Gastrocnemius medialis (tissue), 4 donors: ENCODE data around the gene ZSCAN16. TPM values are rescaled to one million over a fixed set of nuclear protein-coding genes. Genes with fewer than 3 reads are reported as not detected.

Experiments
- ATAC-seq, 2 donors: fragments of 150-250 bp; one replicate each; pipeline ENCODE4 v1.9.1; 2016
- DNase-seq, 2 donors: peaks; one replicate each; pipeline ENCODE4 v3.0.0-alpha.2; 2019
- H3K27ac ChIP-seq, 4 donors: fragments of 200-600 bp; sonication (generic); 1 replicate in 1 of 4; 2 replicates in 3 of 4; pipeline ENCODE4 v1.5.1; 2016 to 2018; ENCODE audit warnings: mild to moderate bottlenecking in 2 of 4, moderate library complexity in 1 of 4
- H3K27me3 ChIP-seq, 3 donors: fragments of 200-600 bp; sonication (generic) in 2 of 3; 1 replicate in 1 of 3; 2 replicates in 2 of 3; pipeline versions ENCODE4 v1.5.1 to v1.6.0; 2016 to 2019; ENCODE audit warnings: mild to moderate bottlenecking in 1 of 3, moderate library complexity in 1 of 3
- H3K36me3 ChIP-seq, 2 donors: fragments of 200-600 bp; sonication (generic) in 1 of 2; one replicate each; pipeline ENCODE4 v1.5.1; 2017 to 2018
- H3K4me1 ChIP-seq, 2 donors: fragments of 200-600 bp; sonication (generic) in 1 of 2; one replicate each; pipeline ENCODE4 v1.5.1; 2016 to 2017; ENCODE audit warnings: mild to moderate bottlenecking in 2 of 2
- H3K4me3 ChIP-seq, 4 donors: fragments of 200-600 bp; sonication (generic) in 3 of 4; 1 replicate in 1 of 4; 2 replicates in 3 of 4; pipeline ENCODE4 v1.5.1; 2016 to 2019; ENCODE audit warnings: mild to moderate bottlenecking in 2 of 4
- H3K9me3 ChIP-seq, 3 donors: fragments of 200-600 bp; sonication (generic) in 2 of 3; 1 replicate in 1 of 3; 2 replicates in 2 of 3; pipeline ENCODE4 v1.5.1; 2016 to 2019
- CTCF ChIP-seq, 5 experiments: fragments of 450-650 bp in 3 of 5; fragments of 200-600 bp in 2 of 5; sonication (generic) in 2 of 5; IDR thresholded peaks in 4 of 5; conservative IDR thresholded peaks in 1 of 5; 1 replicate in 4 of 5; 2 replicates in 1 of 5; pipeline ENCODE4 v1.5.1; 2016 to 2019; ENCODE audit warnings: antibody characterized with exemption in 5 of 5, mild to moderate bottlenecking in 3 of 5, moderate library complexity in 3 of 5
- POLR2A ChIP-seq, 2 donors: fragments of 450-650 bp; IDR thresholded peaks; one replicate each; pipeline ENCODE4 v1.6.1; 2017; ENCODE audit warnings: antibody characterized with exemption in 2 of 2, mild to moderate bottlenecking in 2 of 2, moderate library complexity in 2 of 2
- in situ Hi-C, 4 donors: fragments of 200-750 bp; cut with MboI; loops; one replicate each; pipeline versions ENCODE4 v1.15.0 to v1.8.0; 2017; ENCODE audit warnings: low sequenced_read_pairs in 4 of 4
- intact Hi-C: fragments of 100-400 bp; cut with DNase I; formaldehyde crosslinking; loops from one replicate; pipeline ENCODE4 v1.15.1; 2023; ENCODE audit warnings: low total_unique reads
- total RNA-seq, 4 donors: library from RNA; depleted of rRNA; stranded (reverse); fragments of >200 nt; gene quantifications; one replicate each; pipeline versions ENCODE4 v1.1.0 to v1.2.3, GENCODE V29; 2016

ZSCAN16 gene
- total RNA-seq, 4 donors from 2014 or later: 1.8 to 4.2 (median 3.4) TPM

- Histone ChIP-seq H3K4me3 (no peak overlapping the region), H3K27ac (no peak overlapping the region), H3K27me3 (no peaks in the 10 kb centered on the region), H3K4me1 (no peaks in the 10 kb centered on the region), H3K9me3 (no peaks in the 10 kb centered on the region), H3K36me3 (peaks cover 0 to 32% of the 10 kb centered on the region in 2 donors)
- no peak for ATAC-seq
- in situ Hi-C loops (no loop called here), intact Hi-C loops (no loop called here)
- TF ChIP-seq CTCF (IDR thresholded peaks at IDR 0.05 in 4 of 5, conservative IDR thresholded peaks at IDR 0.05 in 1 of 5): no peak
- TF ChIP-seq POLR2A (IDR thresholded peaks at IDR 0.05): no peak
- DNase-seq: no peak
Observed at GRCh38 chr6:28171271-28171670, 46.9 kb downstream of the ZSCAN16 start.

- H3K27me3 ChIP-seq: no peaks in the 10 kb centered on the region
Observed at GRCh38 chr6:28172006-28172405, 47.6 kb downstream of the ZSCAN16 start.

GRCh38 chr6:28176373-28176772, 52.0 kb downstream of the ZSCAN16 start:
- Histone ChIP-seq H3K4me1 (no peaks in the 10 kb centered on the region), H3K4me3 (no peak overlapping the region), H3K27ac (no peak overlapping the region), H3K9me3 (no peaks in the 10 kb centered on the region), H3K36me3 (peaks cover 0 to 13% of the 10 kb centered on the region in 2 donors), H3K27me3 (no peaks in the 10 kb centered on the region)
- TF ChIP-seq CTCF (IDR thresholded peaks at IDR 0.05 in 4 of 5, conservative IDR thresholded peaks at IDR 0.05 in 1 of 5): no peak
- intact Hi-C loops (no loop called here), in situ Hi-C loops (no loop called here)
- DNase-seq: no peak
- no peak for ATAC-seq

More at GRCh38 chr6:28172006-28172405, 47.6 kb downstream of the ZSCAN16 start:
- no peaks in the 10 kb centered on the region for H3K4me1 ChIP-seq
- no peak overlapping the region for H3K27ac ChIP-seq
- H3K36me3 ChIP-seq: peaks cover 0 to 32% of the 10 kb centered on the region in 2 donors
- no peak overlapping the region for H3K4me3 ChIP-seq
- TF ChIP-seq POLR2A (IDR thresholded peaks at IDR 0.05) (no peak), CTCF (IDR thresholded peaks at IDR 0.05 in 4 of 5, conservative IDR thresholded peaks at IDR 0.05 in 1 of 5) (no peak)
- in situ Hi-C loops: no loop called here
- DNase-seq: no peak
- H3K9me3 ChIP-seq: no peaks in the 10 kb centered on the region
- ATAC-seq: no peak
- intact Hi-C loops: no loop called here

Other genes starting within 250 kb of the ZSCAN16 start
- gene OR2B2, start 212.2 kb upstream of the ZSCAN16 start, total RNA-seq: not detected
- gene OR2B6, start 167.4 kb upstream of the ZSCAN16 start, total RNA-seq: not detected
- gene ZNF165, start 44.0 kb upstream of the ZSCAN16 start, total RNA-seq: under 1 TPM in 2 of 4 donors, not detected in 2; 0.55 to 0.61 TPM
- 10 to 100 TPM in 1 of 4 donors, 1 to 10 TPM in 3; 6.6 to 10.4 (median 8.9) TPM for gene ZKSCAN8, start 17.3 kb downstream of the ZSCAN16 start, total RNA-seq
- 1 to 10 TPM; 3.7 to 6.5 (median 4.3) TPM for gene ZSCAN9, start 100.7 kb downstream of the ZSCAN16 start, total RNA-seq
- 1 to 10 TPM in 3 of 4 donors, under 1 TPM in 1; 0.82 to 3.3 (median 1.1) TPM for gene ZKSCAN4, start 127.7 kb downstream of the ZSCAN16 start, total RNA-seq
- 10 to 100 TPM in 1 of 4 donors, 1 to 10 TPM in 3; 1.5 to 10.1 (median 5.6) TPM for gene NKAPL, start 134.7 kb downstream of the ZSCAN16 start, total RNA-seq
- 10 to 100 TPM in 2 of 4 donors, 1 to 10 TPM in 2; 7.3 to 13.4 (median 9.8) TPM for gene ZSCAN26, start 142.5 kb downstream of the ZSCAN16 start, total RNA-seq
- gene PGBD1, start 157.0 kb downstream of the ZSCAN16 start, total RNA-seq: 1 to 10 TPM in 3 of 4 donors, under 1 TPM in 1; 0.80 to 2.8 (median 1.5) TPM
- gene ZSCAN31, start 211.5 kb downstream of the ZSCAN16 start, total RNA-seq: 10 to 100 TPM in 2 of 4 donors, 1 to 10 TPM in 2; 2.4 to 14.1 (median 7.5) TPM
- gene ZKSCAN3, start 225.3 kb downstream of the ZSCAN16 start, total RNA-seq: 1 to 10 TPM; 1.5 to 4.5 (median 2.4) TPM